Body of pancreas (tissue), 4 donors: ENCODE results near the gene ACOX3.

Experiments used
- POLR2A ChIP-seq, 3 donors: fragments of 450-650 bp; IDR thresholded peaks; one replicate each; pipeline ENCODE4 v1.6.1; 2016; ENCODE audit warnings: antibody characterized with exemption in 3 of 3, mild to moderate bottlenecking in 2 of 3
- TF ChIP-seq, protein P1 (sequence below), 7 experiments: fragments of 450-650 bp in 4 of 7; fragments of 200-600 bp in 3 of 7; sonication (generic) in 3 of 7; IDR thresholded peaks; one replicate each; pipeline ENCODE4 v1.5.1; 2016 to 2019; ENCODE audit warnings: antibody characterized with exemption in 7 of 7

DNA sequence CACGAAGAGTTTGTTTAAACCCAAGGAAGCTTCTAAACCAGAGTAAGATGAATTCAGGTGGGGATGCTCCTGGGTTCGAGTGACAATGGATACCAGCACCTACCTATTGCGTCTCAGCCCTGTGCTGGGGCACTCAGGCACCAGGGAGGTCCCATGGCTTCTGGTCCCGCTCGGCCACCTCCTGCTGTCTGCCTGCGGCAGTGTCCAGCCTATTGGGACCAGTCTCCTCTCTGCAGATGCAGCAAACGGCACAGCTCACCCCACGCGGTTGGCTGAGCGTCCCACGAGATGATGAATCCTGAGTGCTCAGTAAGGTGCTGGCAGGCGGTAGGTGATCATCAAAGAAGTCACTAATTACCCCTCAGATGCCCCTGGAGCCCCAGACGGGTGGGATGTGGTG, 75.2 kb downstream of the ACOX3 start:
- TF ChIP-seq, protein P1, sequence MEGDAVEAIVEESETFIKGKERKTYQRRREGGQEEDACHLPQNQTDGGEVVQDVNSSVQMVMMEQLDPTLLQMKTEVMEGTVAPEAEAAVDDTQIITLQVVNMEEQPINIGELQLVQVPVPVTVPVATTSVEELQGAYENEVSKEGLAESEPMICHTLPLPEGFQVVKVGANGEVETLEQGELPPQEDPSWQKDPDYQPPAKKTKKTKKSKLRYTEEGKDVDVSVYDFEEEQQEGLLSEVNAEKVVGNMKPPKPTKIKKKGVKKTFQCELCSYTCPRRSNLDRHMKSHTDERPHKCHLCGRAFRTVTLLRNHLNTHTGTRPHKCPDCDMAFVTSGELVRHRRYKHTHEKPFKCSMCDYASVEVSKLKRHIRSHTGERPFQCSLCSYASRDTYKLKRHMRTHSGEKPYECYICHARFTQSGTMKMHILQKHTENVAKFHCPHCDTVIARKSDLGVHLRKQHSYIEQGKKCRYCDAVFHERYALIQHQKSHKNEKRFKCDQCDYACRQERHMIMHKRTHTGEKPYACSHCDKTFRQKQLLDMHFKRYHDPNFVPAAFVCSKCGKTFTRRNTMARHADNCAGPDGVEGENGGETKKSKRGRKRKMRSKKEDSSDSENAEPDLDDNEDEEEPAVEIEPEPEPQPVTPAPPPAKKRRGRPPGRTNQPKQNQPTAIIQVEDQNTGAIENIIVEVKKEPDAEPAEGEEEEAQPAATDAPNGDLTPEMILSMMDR (IDR thresholded peaks at IDR 0.05), result no peak
- no peak for TF ChIP-seq POLR2A (IDR thresholded peaks at IDR 0.05)
